Aorta (tissue), 5 donors: ENCODE results near the gene DCAF5. TPM values are rescaled to one million over a fixed set of nuclear protein-coding genes. Genes with fewer than 3 reads are reported as not detected.
A peak's percentile ranks its signal among the peaks of the same experiment; 100 is the strongest.
"Not testable (repeated sequence)": the region's sequence is repeated elsewhere in the genome, so short reads cannot be mapped to it uniquely, and the experiment has no call there.

Experiments used
- ATAC-seq: fragments of 200-7000 bp; cut with Tn5 transposase; one replicate; pipeline ENCODE4 v1.9.1; 2022; ENCODE audit warnings: moderate library complexity; ENCODE audit not compliant: low FRiP score
- DNase-seq, 2 donors: peaks; one replicate each; pipeline ENCODE4 v3.0.0-alpha.2; 2020
- H3K27ac ChIP-seq, 2 donors: one replicate each; pipeline ENCODE4 v1.5.1; 2013; ENCODE audit warnings: low read length in 2 of 2, mild to moderate bottlenecking in 2 of 2, moderate library complexity in 2 of 2, control low read depth in 1 of 2, inconsistent platforms in 1 of 2, low read depth in 1 of 2
- H3K27me3 ChIP-seq, 2 donors: one replicate each; pipeline ENCODE4 v1.6.1; 2013; ENCODE audit warnings: control low read depth in 1 of 2, low read length in 1 of 2, mild to moderate bottlenecking in 1 of 2, moderate library complexity in 1 of 2; ENCODE audit not compliant: insufficient read depth in 2 of 2, control insufficient read depth in 1 of 2
- H3K36me3 ChIP-seq, 2 donors: one replicate each; pipeline ENCODE4 v1.6.1; 2013; ENCODE audit warnings: control low read depth in 1 of 2, low read length in 1 of 2, mild to moderate bottlenecking in 1 of 2; ENCODE audit not compliant: insufficient read depth in 2 of 2, control insufficient read depth in 1 of 2
- H3K4me1 ChIP-seq, 2 donors: one replicate each; pipeline ENCODE4 v1.6.1; 2013; ENCODE audit warnings: low read length in 2 of 2, control low read depth in 1 of 2, mild to moderate bottlenecking in 1 of 2, moderate library complexity in 1 of 2; ENCODE audit not compliant: insufficient read depth in 2 of 2, control insufficient read depth in 1 of 2
- H3K4me3 ChIP-seq, 2 donors: one replicate each; pipeline ENCODE4 v1.5.1; 2013; ENCODE audit warnings: low read length in 2 of 2, control low read depth in 1 of 2, mild to moderate bottlenecking in 1 of 2
- H3K9me3 ChIP-seq: one replicate; pipeline ENCODE4 v1.6.1; 2013; ENCODE audit warnings: mild to moderate bottlenecking, low read length; ENCODE audit not compliant: control insufficient read depth
- WGBS, 2 donors: extraction: QIAGEN DNeasy Blood & Tissue Kit; methylation state at CpG; one replicate each; pipeline ENCODE4 v1.1.7; 2013; 5-methylcytosine and 5-hydroxymethylcytosine counted together
- intact Hi-C, 2 donors: fragments of 100-400 bp; cut with DNase I; formaldehyde crosslinking; loops; one replicate each; pipeline versions ENCODE4 v1.14.2 to v1.15.0; 2022
- long read RNA-seq, 2 donors: library from polyadenylated mRNA; unstranded; transcript quantifications; one replicate each; pipeline ENCODE4 v2.0.0, GENCODE V29; 2020 to 2021
- polyA plus RNA-seq, 2 donors: library from polyadenylated mRNA; stranded (reverse); fragments of 200-250 nt; gene quantifications; one replicate each; pipeline ENCODE4 v1.2.3, GENCODE V29; 2013
- total RNA-seq, 2 donors: library from RNA; stranded (reverse); fragmentation: NEBNext Ultra II Directional; extraction: Animal tissue kit (Norgen Biotek cat#: 25700); gene quantifications; one replicate each; pipeline ENCODE4 v1.2.1, GENCODE V29; 2021
- donor health status: healthy with polysubstance abuse.
- donor health status: Bipolar disorder and iron deficiency.
- donor health status: DM: no; HTN: no; CAD: no.
- donor health status: DM: no; HTN: no; CAD: no.
- donor health status: DM: yes; HTN: yes; CAD: no.

DCAF5 gene, protein sequence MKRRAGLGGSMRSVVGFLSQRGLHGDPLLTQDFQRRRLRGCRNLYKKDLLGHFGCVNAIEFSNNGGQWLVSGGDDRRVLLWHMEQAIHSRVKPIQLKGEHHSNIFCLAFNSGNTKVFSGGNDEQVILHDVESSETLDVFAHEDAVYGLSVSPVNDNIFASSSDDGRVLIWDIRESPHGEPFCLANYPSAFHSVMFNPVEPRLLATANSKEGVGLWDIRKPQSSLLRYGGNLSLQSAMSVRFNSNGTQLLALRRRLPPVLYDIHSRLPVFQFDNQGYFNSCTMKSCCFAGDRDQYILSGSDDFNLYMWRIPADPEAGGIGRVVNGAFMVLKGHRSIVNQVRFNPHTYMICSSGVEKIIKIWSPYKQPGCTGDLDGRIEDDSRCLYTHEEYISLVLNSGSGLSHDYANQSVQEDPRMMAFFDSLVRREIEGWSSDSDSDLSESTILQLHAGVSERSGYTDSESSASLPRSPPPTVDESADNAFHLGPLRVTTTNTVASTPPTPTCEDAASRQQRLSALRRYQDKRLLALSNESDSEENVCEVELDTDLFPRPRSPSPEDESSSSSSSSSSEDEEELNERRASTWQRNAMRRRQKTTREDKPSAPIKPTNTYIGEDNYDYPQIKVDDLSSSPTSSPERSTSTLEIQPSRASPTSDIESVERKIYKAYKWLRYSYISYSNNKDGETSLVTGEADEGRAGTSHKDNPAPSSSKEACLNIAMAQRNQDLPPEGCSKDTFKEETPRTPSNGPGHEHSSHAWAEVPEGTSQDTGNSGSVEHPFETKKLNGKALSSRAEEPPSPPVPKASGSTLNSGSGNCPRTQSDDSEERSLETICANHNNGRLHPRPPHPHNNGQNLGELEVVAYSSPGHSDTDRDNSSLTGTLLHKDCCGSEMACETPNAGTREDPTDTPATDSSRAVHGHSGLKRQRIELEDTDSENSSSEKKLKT
- total RNA-seq: 10 to 100 TPM; 47.3 to 56.9 TPM
- polyA plus RNA-seq: 10 to 100 TPM; 18.9 to 39.8 TPM
- long read RNA-seq, donor 1, full-length matches to known transcripts: 17 of 71 reads
- long read RNA-seq, donor 1, partial matches to known transcripts: 9 of 71 reads
- long read RNA-seq, donor 1, other reads (novel, unspliced or antisense): 45 of 71 reads
- long read RNA-seq, donor 2, full-length matches to known transcripts: 7 of 30 reads
- long read RNA-seq, donor 2, partial matches to known transcripts: 0 of 30 reads
- long read RNA-seq, donor 2, other reads (novel, unspliced or antisense): 23 of 30 reads

- DNase-seq: peak in 1 of 2 donors; percentile 97
- intact Hi-C loops: loop anchor here in 1 of 2 donors (5.0 kb wide), 1 partner anchor 39 kb away; the partner anchor contains the start of gene EXD2
- Histone ChIP-seq H3K36me3 (no peaks in the 10 kb centered on the region), H3K27me3 (no peaks in the 10 kb centered on the region), H3K27ac (peak within 1 kb of the TSS; percentile 34 to 95), H3K4me3 (peak within 1 kb of the TSS; percentile 90 to 99), H3K4me1 (peaks cover 0 to 2% of the 10 kb centered on the region in 2 donors), H3K9me3 (no peaks in the 10 kb centered on the region)
- no peak for ATAC-seq
- 1 to 10% methylated on average over 2 to 26 of the region's 26 CpGs for WGBS, 2 donors
Measured at GRCh38 chr14:69152902-69153151, at the start of gene DCAF5. TSS of gene DCAF5 (minus strand) at chr14:69153119. CDS start at chr14:69152978, 141 bp downstream.

DNA sequence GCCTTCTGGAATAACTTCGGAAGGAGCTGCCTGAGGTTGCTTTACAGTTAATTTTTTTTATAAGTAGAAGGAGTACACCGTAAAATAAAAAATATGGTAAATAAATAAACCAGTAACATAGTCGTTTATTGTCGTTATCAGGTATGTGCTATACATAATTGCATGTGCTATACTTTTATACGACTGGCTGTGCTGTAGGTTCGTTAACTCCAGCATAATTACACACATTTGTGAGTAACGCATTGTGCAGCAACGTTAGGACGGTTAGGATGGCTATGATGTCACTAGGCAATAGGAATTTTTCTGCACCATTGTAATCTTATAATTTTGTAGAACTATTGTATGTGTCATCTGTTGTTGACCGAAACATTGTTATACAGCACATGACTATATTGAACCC is 46.9 kb upstream of the DCAF5 start:
- DNase-seq (no peak), ATAC-seq (no peak)
- intact Hi-C loops: no loop called here
- Histone ChIP-seq H3K27ac (no peak overlapping the region), H3K4me3 (no peak overlapping the region), H3K4me1 (no peaks in the 10 kb centered on the region), H3K9me3 (no peaks in the 10 kb centered on the region), H3K36me3 (peaks cover 0 to 1% of the 10 kb centered on the region in 2 donors), H3K27me3 (no peaks in the 10 kb centered on the region)
- WGBS, 2 donors: 90% methylated on average over 10 of the region's 10 CpGs

- WGBS, 2 donors: 92 to 93% methylated on average over 5 of the region's 5 CpGs
- DNase-seq (no peak), ATAC-seq (no peak)
- H3K4me3 ChIP-seq: no peak overlapping the region
- H3K27ac ChIP-seq: no peak overlapping the region
- no peaks in the 10 kb centered on the region for H3K27me3 ChIP-seq
- H3K36me3 ChIP-seq: peaks cover 0 to 1% of the 10 kb centered on the region in 2 donors
- intact Hi-C loops: loop anchor here (5.0 kb wide), 2 partner anchors 41 to 66 kb away; partner anchors contain the start of gene DCAF5 (in 1 of the 2)
- no peaks in the 10 kb centered on the region for H3K9me3 ChIP-seq
- H3K4me1 ChIP-seq: no peaks in the 10 kb centered on the region
Measured at GRCh38 chr14:69193721-69194120, 40.8 kb upstream of the DCAF5 start.

GRCh38 chr14:69191340-69192111 is 38.6 kb upstream of the DCAF5 start, which contains the start of gene EXD2:
TSS of gene EXD2 (plus strand) at chr14:69191498. CDS start at chr14:69209471, 17,973 bp downstream.
- Histone ChIP-seq H3K4me3 (peak within 1 kb of the TSS; percentile 30 to 51), H3K27me3 (no peaks in the 10 kb centered on the region), H3K4me1 (no peaks in the 10 kb centered on the region), H3K36me3 (peaks cover 0 to 1% of the 10 kb centered on the region in 2 donors), H3K9me3 (no peaks in the 10 kb centered on the region), H3K27ac (no peak within 1 kb of the TSS)
- intact Hi-C loops: loop anchor here (1.0 to 5.0 kb wide), 3 partner anchors 36 to 64 kb away; partner anchors contain the start of gene DCAF5 (in 1 of the 2)
- DNase-seq (peak; percentile 90 to 91), ATAC-seq (peak; percentile 95)
- 1% methylated on average over 49 to 58 of the region's 58 CpGs for WGBS, 2 donors

- ATAC-seq (no peak), DNase-seq (no peak)
- no peaks in the 10 kb centered on the region for H3K9me3 ChIP-seq
- WGBS, 2 donors: 92 to 93% methylated on average over 2 of the region's 2 CpGs
- no peak overlapping the region for H3K27ac ChIP-seq
- no peaks in the 10 kb centered on the region for H3K36me3 ChIP-seq
- no peaks in the 10 kb centered on the region for H3K27me3 ChIP-seq
- intact Hi-C loops: loop anchor here (5.0 kb wide), 2 partner anchors 38 to 63 kb away; partner anchors contain the start of gene DCAF5 (in 1 of the 2)
- no peaks in the 10 kb centered on the region for H3K4me1 ChIP-seq
- no peak overlapping the region for H3K4me3 ChIP-seq
Measured at GRCh38 chr14:69190191-69190590, 37.3 kb upstream of the DCAF5 start.

GRCh38 chr14:69183735-69184134 is 30.8 kb upstream of the DCAF5 start:
- 53 to 56% methylated on average over 4 of the region's 4 CpGs for WGBS, 2 donors
- Histone ChIP-seq H3K27me3 (no peaks in the 10 kb centered on the region), H3K36me3 (no peaks in the 10 kb centered on the region), H3K9me3 (no peaks in the 10 kb centered on the region), H3K27ac (no peak overlapping the region), H3K4me1 (no peaks in the 10 kb centered on the region), H3K4me3 (no peak overlapping the region)
- ATAC-seq: no peak
- DNase-seq: no peak
- intact Hi-C loops: no loop called here

GRCh38 chr14:69182580-69182979 is 29.7 kb upstream of the DCAF5 start:
- H3K27me3 ChIP-seq, DNase-seq, ATAC-seq, H3K9me3 ChIP-seq, H3K27ac ChIP-seq, intact Hi-C loops, H3K36me3 ChIP-seq, H3K4me1 ChIP-seq, H3K4me3 ChIP-seq: not testable (repeated sequence)
- WGBS, 2 donors: 83 to 92% methylated on average over 1 of the region's 1 CpG

- H3K4me3 ChIP-seq: no peak overlapping the region
- ATAC-seq (no peak), DNase-seq (no peak)
- H3K36me3 ChIP-seq: no peaks in the 10 kb centered on the region
- no peaks in the 10 kb centered on the region for H3K9me3 ChIP-seq
- intact Hi-C loops: no loop called here
- no peaks in the 10 kb centered on the region for H3K27me3 ChIP-seq
- no peaks in the 10 kb centered on the region for H3K4me1 ChIP-seq
- H3K27ac ChIP-seq: no peak overlapping the region
Measured at GRCh38 chr14:69181491-69181890, 28.6 kb upstream of the DCAF5 start.
